ENCODE data around the gene DCLRE1C. TPM values are rescaled to one million over a fixed set of nuclear protein-coding genes. Genes with fewer than 3 reads are reported as not detected.

Gene DCLRE1C
- total and polyA plus RNA-seq, 7 donors = 2.1 to 4.6 (median 2.8) TPM

DNA sequence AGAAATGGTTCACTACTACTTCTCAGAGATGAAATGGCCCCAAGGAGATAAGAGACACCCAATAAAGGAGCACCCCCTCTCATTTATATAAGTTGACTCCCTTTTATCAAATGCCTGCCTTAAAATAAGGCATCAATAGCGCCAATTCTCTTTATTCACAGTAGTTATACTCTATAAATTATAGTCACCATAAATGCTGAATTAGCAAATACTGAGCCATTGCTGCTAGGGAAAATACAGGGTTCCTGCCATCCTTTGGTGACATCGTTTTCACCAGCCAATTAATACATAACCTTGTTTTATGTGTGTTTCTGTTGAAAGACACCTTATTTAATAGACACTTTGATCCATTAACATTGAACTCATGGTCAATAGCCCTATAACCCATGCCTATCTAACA is 28.6 kb downstream of the DCLRE1C start:
- ATAC-seq = no peak
- Histone ChIP-seq H3K27ac (no peak overlapping the region), H3K4me1 (no peaks in the 10 kb centered on the region), H3K36me3 (ENCODE audit: insufficient read depth in 1 of 2, low read depth in 1 of 2) (peaks cover 11 to 78% of the 10 kb centered on the region in 2 donors), H3K27me3 (ENCODE audit: insufficient read depth in 3 of 3, low read length in 2 of 3) (no peaks in the 10 kb centered on the region), H3K4me3 (no peak overlapping the region), H3K9me3 (no peaks in the 10 kb centered on the region)
- TF ChIP-seq CTCF (IDR thresholded peaks at IDR 0.05) = no peak
- intact Hi-C loops (cut with DNase I) = no loop called here
- 96 to 100% (median 97%) methylated on average over 2 of the region's 2 CpGs for WGBS, 3 donors
- DNase-seq = no peak

DNA sequence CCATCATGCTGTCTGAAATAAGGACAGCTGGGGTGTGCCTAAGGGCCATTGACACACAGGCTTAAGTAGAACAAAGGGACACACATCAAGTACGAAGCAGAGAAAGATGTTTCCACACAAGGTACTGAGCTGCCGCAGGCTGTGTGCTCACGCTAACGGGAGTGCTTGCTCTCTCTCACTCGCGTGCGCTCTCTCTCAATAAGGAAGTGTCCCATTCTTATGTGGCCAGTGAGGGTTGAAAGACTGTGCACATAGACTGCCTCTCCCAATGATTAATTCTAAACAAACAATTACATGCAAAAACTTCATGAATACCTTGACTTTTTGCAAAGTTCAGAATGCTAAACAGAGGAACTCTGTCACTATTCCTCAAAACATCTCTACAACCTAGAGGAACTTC is 29.9 kb downstream of the DCLRE1C start:
- TF ChIP-seq CTCF (IDR thresholded peaks at IDR 0.05) = no peak
- intact Hi-C loops (cut with DNase I) = no loop called here
- Histone ChIP-seq H3K27ac (no peak overlapping the region), H3K4me1 (no peaks in the 10 kb centered on the region), H3K36me3 (ENCODE audit: insufficient read depth in 1 of 2, low read depth in 1 of 2) (peaks cover 14 to 78% of the 10 kb centered on the region in 2 donors), H3K4me3 (no peak overlapping the region), H3K9me3 (no peaks in the 10 kb centered on the region), H3K27me3 (ENCODE audit: insufficient read depth in 3 of 3, low read length in 2 of 3) (no peaks in the 10 kb centered on the region)
- no peak for DNase-seq
- WGBS, 3 donors = 95 to 100% (median 95%) methylated on average over 7 of the region's 7 CpGs
- ATAC-seq = no peak

- Histone ChIP-seq H3K36me3 (ENCODE audit: insufficient read depth in 1 of 2, low read depth in 1 of 2) (peaks cover 16 to 77% of the 10 kb centered on the region in 2 donors), H3K27me3 (ENCODE audit: insufficient read depth in 3 of 3, low read length in 2 of 3) (no peaks in the 10 kb centered on the region), H3K27ac (no peak overlapping the region), H3K9me3 (peaks cover 20% of the 10 kb centered on the region), H3K4me1 (no peaks in the 10 kb centered on the region), H3K4me3 (no peak overlapping the region)
- ATAC-seq = no peak
- TF ChIP-seq CTCF (IDR thresholded peaks at IDR 0.05) = no peak
- DNase-seq = no peak
- intact Hi-C loops (cut with DNase I) = no loop called here
- 76 to 83% (median 80%) methylated on average over 3 of the region's 3 CpGs for WGBS, 3 donors
These were observed 34.9 kb downstream of the DCLRE1C start for GRCh38 chr10:14918964-14919363.

- TF ChIP-seq CTCF (IDR thresholded peaks at IDR 0.05) = no peak
- DNase-seq (no peak), ATAC-seq (no peak)
- intact Hi-C loops (cut with DNase I) = no loop called here
- Histone ChIP-seq H3K36me3 (ENCODE audit: insufficient read depth in 1 of 2, low read depth in 1 of 2) (peaks cover 13 to 76% of the 10 kb centered on the region in 2 donors), H3K4me3 (no peak overlapping the region), H3K27ac (no peak overlapping the region), H3K9me3 (peaks cover 20% of the 10 kb centered on the region), H3K4me1 (no peaks in the 10 kb centered on the region), H3K27me3 (ENCODE audit: insufficient read depth in 3 of 3, low read length in 2 of 3) (no peaks in the 10 kb centered on the region)
- WGBS, 3 donors = 96 to 98% (median 98%) methylated on average over 3 of the region's 3 CpGs
These were observed 36.1 kb downstream of the DCLRE1C start for GRCh38 chr10:14917827-14918226.

DNA sequence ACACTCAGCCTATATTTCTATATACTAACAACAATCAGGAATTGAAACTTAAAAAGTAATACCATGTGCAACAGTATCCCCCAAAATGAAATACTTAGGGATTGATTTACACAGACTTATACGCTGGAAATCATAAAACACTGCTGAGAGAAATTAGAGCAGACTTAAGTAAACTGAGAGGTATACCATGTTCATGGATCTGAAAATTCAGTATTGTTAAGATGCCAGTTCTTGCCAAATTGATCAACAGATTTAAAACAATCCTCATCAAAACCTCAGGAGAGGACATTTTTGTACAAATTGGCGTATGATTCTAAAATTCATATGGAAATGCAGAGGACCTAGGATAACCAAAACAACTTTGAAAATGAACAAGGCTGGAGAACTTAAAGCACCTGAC is 37.3 kb downstream of the DCLRE1C start:
- 83 to 86% (median 85%) methylated on average over 2 of the region's 2 CpGs for WGBS, 3 donors
- peaks cover 9 to 70% of the 10 kb centered on the region in 2 donors for H3K36me3 ChIP-seq (ENCODE audit: insufficient read depth in 1 of 2, low read depth in 1 of 2)
- intact Hi-C loops (cut with DNase I) = no loop called here
- no peaks in the 10 kb centered on the region for H3K4me1 ChIP-seq
- H3K27ac ChIP-seq = no peak overlapping the region
- H3K27me3 ChIP-seq (ENCODE audit: insufficient read depth in 3 of 3, low read length in 2 of 3) = no peaks in the 10 kb centered on the region
- ATAC-seq (no peak), DNase-seq (no peak)
- peaks cover 20% of the 10 kb centered on the region for H3K9me3 ChIP-seq
- TF ChIP-seq CTCF (IDR thresholded peaks at IDR 0.05) = no peak
- no peak overlapping the region for H3K4me3 ChIP-seq
